Retina (tissue), 1 donor: ENCODE measurements around the gene OSBPL10.

Experiments used
- DNase-seq: peaks from one replicate; pipeline ENCODE4 v3.0.0-alpha.2; 2016

The OSBPL10 gene

GRCh38 chr3:31729082-31729481 lies 252.0 kb downstream of the OSBPL10 start:
- DNase-seq: no peak

- DNase-seq: no peak
Measured at GRCh38 chr3:31728403-31728802, 252.7 kb downstream of the OSBPL10 start.

DNA sequence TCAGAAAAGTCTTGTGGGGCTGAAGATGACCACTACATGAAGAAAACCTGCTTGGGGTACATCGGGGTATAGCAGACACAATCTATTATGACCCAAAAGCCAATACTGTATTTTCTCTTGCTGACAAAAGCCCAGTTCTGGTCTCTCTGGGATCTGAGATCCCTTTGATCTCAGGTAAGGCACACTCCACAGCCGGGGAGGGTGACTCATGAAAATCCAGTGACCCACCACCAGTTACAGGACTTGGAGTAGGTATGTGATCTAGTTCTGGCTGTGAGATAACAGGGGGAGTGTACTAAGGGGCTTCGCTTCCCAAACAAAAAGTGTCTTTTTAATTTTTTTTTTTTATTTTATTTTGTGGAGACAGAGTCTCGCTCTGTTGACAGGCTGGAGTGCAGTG lies 255.1 kb downstream of the OSBPL10 start:
- DNase-seq: no peak

- DNase-seq: no peak
Measured at GRCh38 chr3:31725568-31725967, 255.5 kb downstream of the OSBPL10 start.

DNA sequence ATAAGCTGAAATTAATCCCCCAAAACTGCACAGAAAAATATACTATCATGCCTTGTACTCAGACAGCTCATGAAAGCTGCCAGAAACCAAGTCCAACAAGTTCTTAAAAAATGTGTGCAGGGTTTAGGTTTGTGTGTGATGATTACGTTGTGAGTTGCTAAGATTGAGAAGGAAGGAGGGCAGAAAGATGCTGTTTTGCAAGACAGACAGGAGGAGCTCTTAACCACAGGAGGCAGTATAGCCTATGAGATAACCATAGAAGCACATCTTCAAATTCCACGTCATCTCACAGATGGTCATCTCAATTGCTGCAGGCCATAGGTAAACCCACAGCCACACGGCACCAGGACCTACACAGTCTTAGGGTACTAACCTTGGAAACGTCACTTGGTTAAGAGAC lies 256.4 kb downstream of the OSBPL10 start:
- DNase-seq: no peak

- DNase-seq: no peak
Measured at GRCh38 chr3:31724116-31724515, 256.9 kb downstream of the OSBPL10 start.

GRCh38 chr3:31723701-31724100 lies 257.4 kb downstream of the OSBPL10 start:
- DNase-seq: no peak

GRCh38 chr3:31721676-31722075 lies 259.4 kb downstream of the OSBPL10 start:
- DNase-seq: no peak

DNA sequence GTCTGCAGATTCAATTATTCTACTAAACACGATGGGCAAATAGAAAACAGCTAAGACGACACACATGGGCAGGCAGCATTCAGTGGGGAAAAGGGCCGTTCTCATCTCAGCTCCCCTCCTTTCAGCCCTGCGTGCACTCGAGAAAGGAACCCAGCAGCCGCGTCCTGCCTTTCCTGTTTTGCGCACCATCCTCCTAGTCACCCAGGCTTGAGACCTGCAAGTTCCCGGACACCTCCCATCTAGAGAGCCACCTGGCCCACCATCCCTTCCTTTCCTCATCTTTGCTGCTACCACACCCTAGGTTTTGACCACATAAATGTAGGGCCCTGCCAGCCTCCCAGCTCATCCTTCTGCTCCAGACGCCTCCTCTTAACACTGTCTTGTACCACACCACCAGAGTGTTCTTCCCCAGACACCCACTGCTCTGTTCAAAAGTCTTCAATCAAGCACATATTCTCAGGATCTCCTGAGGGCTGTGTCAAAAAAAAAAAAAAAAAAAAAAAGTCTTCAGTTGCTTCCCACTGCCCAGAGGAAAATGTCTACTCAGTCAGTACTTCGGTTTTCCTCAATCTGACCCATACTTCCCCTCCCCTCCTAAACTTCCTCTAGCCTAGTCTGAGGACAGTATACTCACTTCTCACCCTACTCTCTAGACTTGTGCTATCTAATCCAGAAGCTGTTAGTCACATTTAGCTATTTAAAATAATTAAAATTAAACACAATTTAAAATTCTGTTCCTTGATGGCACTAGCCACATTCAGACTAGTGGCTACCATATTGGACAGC lies 266.4 kb downstream of the OSBPL10 start:
- DNase-seq: no peak

DNA sequence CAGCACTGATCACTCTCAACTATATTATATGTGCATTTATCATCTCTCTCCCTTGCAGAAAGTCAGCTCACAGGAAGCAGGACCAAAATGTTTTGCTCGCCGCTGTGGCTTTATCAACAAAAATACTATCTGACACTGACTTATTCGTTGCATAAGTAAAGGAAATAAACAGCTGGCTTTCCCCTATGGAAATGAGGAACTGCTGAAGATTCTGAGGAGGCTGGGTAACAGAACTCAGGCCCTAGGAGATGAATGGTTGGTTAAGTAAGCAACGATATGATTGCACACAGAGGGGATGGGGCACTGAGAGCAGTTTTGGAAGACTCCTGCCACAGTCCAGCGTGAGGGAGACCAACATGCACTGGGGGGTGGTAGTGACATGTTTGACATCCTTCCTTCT lies 267.2 kb downstream of the OSBPL10 start:
- no peak for DNase-seq

DNA sequence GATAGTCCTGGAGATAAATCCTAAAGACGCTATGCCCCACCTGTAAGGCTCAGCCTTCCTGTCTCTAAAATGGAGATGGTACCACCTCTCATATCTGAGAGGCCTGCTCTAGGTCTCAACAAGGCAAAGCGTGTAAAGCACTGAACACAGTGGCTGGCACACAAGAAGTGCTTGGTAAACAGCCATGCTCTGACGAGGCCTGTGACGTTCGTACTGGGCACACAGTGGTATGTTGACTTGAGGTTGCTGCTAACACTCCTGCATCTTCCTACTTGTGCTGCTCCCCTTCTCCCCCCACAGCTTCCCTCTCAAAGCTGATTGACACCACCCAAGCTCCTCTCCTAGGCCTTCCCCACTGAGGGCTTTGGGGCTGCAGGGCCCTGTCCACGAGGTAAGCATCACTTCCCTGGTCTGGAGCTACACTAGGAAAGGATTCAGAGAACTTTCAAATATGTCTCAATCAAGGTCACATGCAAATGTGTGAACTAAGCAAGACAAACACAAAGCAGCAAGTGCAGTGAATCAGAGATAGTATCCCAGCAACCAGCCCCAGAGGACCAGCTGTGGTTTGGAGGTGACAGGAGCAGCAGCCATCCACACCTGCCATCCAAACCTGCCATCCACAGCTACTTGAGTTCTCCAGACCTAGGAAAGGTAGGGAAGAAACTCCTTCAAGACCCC lies 270.8 kb downstream of the OSBPL10 start:
- no peak for DNase-seq

- DNase-seq: no peak
Measured at GRCh38 chr3:31709526-31709925, 271.5 kb downstream of the OSBPL10 start.

DNA sequence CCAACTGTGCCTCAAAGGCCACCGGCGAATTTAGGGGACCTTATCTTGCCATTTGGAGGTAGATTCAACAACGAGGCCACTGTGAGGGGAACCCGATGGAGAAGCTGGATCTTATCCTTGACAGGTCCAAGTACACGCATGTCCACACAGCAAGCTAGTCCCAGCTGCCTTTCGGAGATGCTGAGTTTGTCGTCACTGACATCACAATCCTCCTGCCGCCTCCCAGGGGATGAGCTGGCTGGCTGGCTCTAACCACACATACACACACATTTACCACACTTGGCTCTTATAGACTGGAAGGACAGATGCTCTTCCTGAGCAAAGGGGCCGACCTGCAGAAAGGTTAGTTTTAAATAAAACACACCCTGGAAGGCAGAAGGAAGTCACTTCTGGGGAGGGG lies 272.1 kb downstream of the OSBPL10 start:
- DNase-seq: no peak

DNA sequence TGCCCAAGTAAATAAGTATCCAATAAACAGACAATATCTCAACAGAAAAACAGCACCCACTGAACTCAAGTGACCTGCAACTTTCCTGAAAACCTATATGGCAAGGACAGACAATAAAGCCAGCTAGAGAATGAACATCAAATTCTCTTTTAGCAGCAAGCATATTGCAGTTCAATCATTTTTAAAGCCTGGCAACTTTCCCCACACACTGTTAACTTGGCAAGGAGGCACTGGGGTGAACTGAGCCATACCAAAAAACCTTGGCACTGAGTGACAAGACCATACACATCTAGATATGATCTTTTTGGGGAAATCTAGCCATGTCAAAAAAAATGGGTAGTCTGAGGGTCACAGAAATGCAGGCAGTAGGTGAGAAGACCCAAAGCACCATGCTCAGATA lies 273.8 kb downstream of the OSBPL10 start:
- no peak for DNase-seq

DNA sequence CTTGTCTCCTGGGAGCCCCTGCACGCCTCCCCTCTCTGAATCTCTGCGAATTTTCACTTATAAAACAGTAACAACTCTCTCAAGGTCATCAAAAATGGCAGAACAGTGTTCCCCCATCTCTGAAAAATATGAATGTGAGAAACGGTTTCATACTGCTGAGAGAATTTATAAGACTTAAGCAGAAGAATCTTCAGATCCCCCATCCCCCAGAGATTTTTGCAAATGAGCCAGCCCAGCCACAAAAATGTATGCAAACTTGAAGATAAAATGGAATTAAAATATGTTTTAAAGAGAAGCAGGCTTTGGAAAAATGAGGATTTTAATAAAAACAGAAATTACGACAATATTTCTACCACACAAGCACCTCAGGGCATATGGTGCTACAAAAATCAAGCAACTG lies 275.3 kb downstream of the OSBPL10 start:
- DNase-seq: no peak

GRCh38 chr3:31704591-31705179 lies 276.4 kb downstream of the OSBPL10 start:
- no peak for DNase-seq

GRCh38 chr3:31704156-31704555 lies 276.9 kb downstream of the OSBPL10 start:
- no peak for DNase-seq

GRCh38 chr3:31701286-31701685 lies 279.8 kb downstream of the OSBPL10 start:
- no peak for DNase-seq

DNA sequence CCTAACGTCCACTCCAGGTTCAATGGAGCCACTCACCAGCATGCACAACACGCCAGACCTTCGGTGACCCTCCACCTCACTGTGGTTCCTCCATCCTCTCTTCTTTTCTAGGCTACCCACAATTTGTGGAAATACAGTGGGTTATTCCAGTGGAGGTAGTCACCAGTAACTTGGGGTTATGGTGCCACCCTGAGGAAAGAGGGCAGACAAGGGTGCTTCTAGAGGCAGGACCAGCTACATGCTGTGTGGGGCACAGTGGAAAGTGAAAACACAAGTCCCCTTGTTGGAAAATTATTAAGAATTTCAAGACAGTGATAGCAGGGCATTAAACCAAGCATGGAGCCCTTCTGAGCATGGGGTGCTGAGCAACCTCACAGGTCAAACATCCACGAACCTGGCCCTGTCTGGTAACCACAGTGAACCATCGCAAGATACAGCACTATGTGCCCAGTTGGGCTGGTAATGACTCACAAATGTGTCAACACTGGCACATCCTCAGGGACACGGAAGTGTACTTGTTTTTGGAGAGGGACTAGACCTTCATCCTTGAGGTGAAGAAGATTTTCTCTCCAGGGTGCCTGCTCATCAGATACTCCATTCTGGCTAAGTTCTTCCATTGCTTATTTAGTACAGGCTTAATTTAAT lies 281.6 kb downstream of the OSBPL10 start:
- DNase-seq: no peak

- no peak for DNase-seq
Measured at GRCh38 chr3:31696815-31697548, 284.1 kb downstream of the OSBPL10 start.

GRCh38 chr3:31696009-31696297 lies 285.1 kb downstream of the OSBPL10 start:
- no peak for DNase-seq

GRCh38 chr3:31695280-31696008 lies 285.6 kb downstream of the OSBPL10 start:
- no peak for DNase-seq

- DNase-seq: no peak
Measured at GRCh38 chr3:31693346-31693745, 287.7 kb downstream of the OSBPL10 start.
